Thyroid gland (tissue), 4 donors: Measurements from ENCODE around the gene DIP2C. TPM values are rescaled to one million over a fixed set of nuclear protein-coding genes. Genes with fewer than 3 reads are reported as not detected.
"Not testable (repeated sequence)": the region's sequence is repeated elsewhere in the genome, so short reads cannot be mapped to it uniquely, and the experiment has no call there.

Experiments
- DNase-seq, 2 donors: peaks; one replicate each; pipeline ENCODE4 v3.0.0-alpha.2; 2019
- H3K27ac ChIP-seq, 3 donors: fragments of 200-600 bp; sonication (generic); 1 replicate in 2 of 3; 2 replicates in 1 of 3; pipeline ENCODE4 v1.5.1; 2016 to 2019; ENCODE audit warnings: mild to moderate bottlenecking in 1 of 3, moderate library complexity in 1 of 3
- H3K27me3 ChIP-seq: fragments of 200-600 bp; sonication (generic); one replicate; pipeline ENCODE4 v1.5.1; 2019
- H3K36me3 ChIP-seq, 2 donors: fragments of 200-600 bp; sonication (generic); one replicate each; pipeline ENCODE4 v1.5.1; 2016 to 2019
- H3K4me1 ChIP-seq, 2 donors: fragments of 200-600 bp; sonication (generic); one replicate each; pipeline ENCODE4 v1.5.1; 2017 to 2019
- H3K4me3 ChIP-seq, 3 donors: fragments of 200-600 bp; sonication (generic); replicated peaks in 1 of 3; 1 replicate in 2 of 3; 2 replicates in 1 of 3; pipeline ENCODE4 v1.5.1; 2016; ENCODE audit warnings: mild to moderate bottlenecking in 1 of 3
- H3K9me3 ChIP-seq: fragments of 200-600 bp; sonication (generic); one replicate; pipeline ENCODE4 v1.5.1; 2017
- POLR2A ChIP-seq, 2 donors: fragments of 450-650 bp; IDR thresholded peaks; one replicate each; pipeline ENCODE4 v1.6.1; 2017; ENCODE audit warnings: antibody characterized with exemption in 2 of 2, mild to moderate bottlenecking in 2 of 2, moderate library complexity in 1 of 2
- WGBS, 2 donors: methylation state at CpG; one replicate each; pipeline ENCODE4 v1.1.5; 2017; 5-methylcytosine and 5-hydroxymethylcytosine counted together
- intact Hi-C: fragments of 100-400 bp; cut with DNase I; formaldehyde crosslinking; loops from one replicate; pipeline ENCODE4 v1.15.1; 2023
- total RNA-seq, 4 donors: library from RNA; depleted of rRNA; stranded (reverse); fragments of >200 nt; gene quantifications; one replicate each; pipeline ENCODE4 v1.2.3, GENCODE V29; 2016
- TF ChIP-seq, protein P1 (sequence below), 6 experiments: fragments of 200-600 bp in 3 of 6; fragments of 450-650 bp in 3 of 6; sonication (generic) in 3 of 6; IDR thresholded peaks; one replicate each; pipeline ENCODE4 v1.5.1; 2016 to 2019; ENCODE audit warnings: antibody characterized with exemption in 6 of 6, mild to moderate bottlenecking in 2 of 6, inconsistent platforms in 1 of 6, moderate library complexity in 1 of 6

The DIP2C gene
- total RNA-seq, 4 donors from 2014 or later, result 11.4 to 14.6 (median 12.3) TPM

GRCh38 chr10:612696-613095 lies 76.8 kb downstream of the DIP2C start:
- Histone ChIP-seq H3K4me1 (peaks cover 44 to 47% of the 10 kb centered on the region in 2 donors), H3K4me3 (no peak overlapping the region)
- 72 to 78% methylated on average over 10 of the region's 10 CpGs for WGBS, 2 donors

GRCh38 chr10:610642-611305 lies 78.7 kb downstream of the DIP2C start:
- intact Hi-C loops, result not testable (repeated sequence)
- Histone ChIP-seq H3K4me1 (peaks cover 37 to 41% of the 10 kb centered on the region in 2 donors), H3K27ac (peak overlapping the region in 2 of 3 donors; percentile 18 to 49)

More at GRCh38 chr10:612696-613095, 76.8 kb downstream of the DIP2C start:
- H3K27me3 ChIP-seq, result no peaks in the 10 kb centered on the region
- intact Hi-C loops, result no loop called here
- DNase-seq, result no peak
- H3K9me3 ChIP-seq, result no peaks in the 10 kb centered on the region
- peak overlapping the region; percentile 37 to 84 (median 76) for H3K27ac ChIP-seq
- no peak for TF ChIP-seq POLR2A (IDR thresholded peaks at IDR 0.05)
- TF ChIP-seq, protein P1, sequence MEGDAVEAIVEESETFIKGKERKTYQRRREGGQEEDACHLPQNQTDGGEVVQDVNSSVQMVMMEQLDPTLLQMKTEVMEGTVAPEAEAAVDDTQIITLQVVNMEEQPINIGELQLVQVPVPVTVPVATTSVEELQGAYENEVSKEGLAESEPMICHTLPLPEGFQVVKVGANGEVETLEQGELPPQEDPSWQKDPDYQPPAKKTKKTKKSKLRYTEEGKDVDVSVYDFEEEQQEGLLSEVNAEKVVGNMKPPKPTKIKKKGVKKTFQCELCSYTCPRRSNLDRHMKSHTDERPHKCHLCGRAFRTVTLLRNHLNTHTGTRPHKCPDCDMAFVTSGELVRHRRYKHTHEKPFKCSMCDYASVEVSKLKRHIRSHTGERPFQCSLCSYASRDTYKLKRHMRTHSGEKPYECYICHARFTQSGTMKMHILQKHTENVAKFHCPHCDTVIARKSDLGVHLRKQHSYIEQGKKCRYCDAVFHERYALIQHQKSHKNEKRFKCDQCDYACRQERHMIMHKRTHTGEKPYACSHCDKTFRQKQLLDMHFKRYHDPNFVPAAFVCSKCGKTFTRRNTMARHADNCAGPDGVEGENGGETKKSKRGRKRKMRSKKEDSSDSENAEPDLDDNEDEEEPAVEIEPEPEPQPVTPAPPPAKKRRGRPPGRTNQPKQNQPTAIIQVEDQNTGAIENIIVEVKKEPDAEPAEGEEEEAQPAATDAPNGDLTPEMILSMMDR (IDR thresholded peaks at IDR 0.05), result no peak
- H3K36me3 ChIP-seq, result no peaks in the 10 kb centered on the region

GRCh38 chr10:609868-610545 lies 79.5 kb downstream of the DIP2C start:
- WGBS, 2 donors, result 49 to 53% methylated on average over 8 to 11 of the region's 11 CpGs
- no peaks in the 10 kb centered on the region for H3K36me3 ChIP-seq
- TF ChIP-seq, protein P1 (IDR thresholded peaks at IDR 0.05), result no peak
- TF ChIP-seq POLR2A (IDR thresholded peaks at IDR 0.05), result no peak
- H3K4me3 ChIP-seq, result no peak overlapping the region
- H3K4me1 ChIP-seq, result peaks cover 29 to 33% of the 10 kb centered on the region in 2 donors
- no peaks in the 10 kb centered on the region for H3K27me3 ChIP-seq
- intact Hi-C loops, result no loop called here
- peak overlapping the region in 2 of 3 donors; percentile 49 to 63 for H3K27ac ChIP-seq
- H3K9me3 ChIP-seq, result no peaks in the 10 kb centered on the region
- peak; percentile 70 to 82 for DNase-seq

More at GRCh38 chr10:610642-611305, 78.7 kb downstream of the DIP2C start:
- not testable (repeated sequence) for H3K36me3 ChIP-seq, DNase-seq, H3K27me3 ChIP-seq, H3K4me3 ChIP-seq, H3K9me3 ChIP-seq
- WGBS, 2 donors, result 90 to 91% methylated on average over 5 to 7 of the region's 7 CpGs

GRCh38 chr10:609262-609658 lies 80.2 kb downstream of the DIP2C start:
- Histone ChIP-seq H3K4me1 (peaks cover 21 to 26% of the 10 kb centered on the region in 2 donors), H3K27ac (peak overlapping the region in 2 of 3 donors; percentile 24 to 63), H3K9me3 (no peaks in the 10 kb centered on the region), H3K36me3 (no peaks in the 10 kb centered on the region), H3K27me3 (no peaks in the 10 kb centered on the region), H3K4me3 (no peak overlapping the region)
- no peak for DNase-seq
- no peak for TF ChIP-seq POLR2A (IDR thresholded peaks at IDR 0.05)
- TF ChIP-seq, protein P1 (IDR thresholded peaks at IDR 0.05), result no peak
- intact Hi-C loops, result no loop called here

- Histone ChIP-seq H3K27ac (peak overlapping the region in 1 of 3 donors; percentile 24), H3K4me3 (no peak overlapping the region), H3K9me3 (no peaks in the 10 kb centered on the region), H3K4me1 (peaks cover 15 to 19% of the 10 kb centered on the region in 2 donors), H3K27me3 (no peaks in the 10 kb centered on the region), H3K36me3 (no peaks in the 10 kb centered on the region)
- TF ChIP-seq, protein P1 (IDR thresholded peaks at IDR 0.05), result no peak
- TF ChIP-seq POLR2A (IDR thresholded peaks at IDR 0.05), result no peak
- DNase-seq, result no peak
- intact Hi-C loops, result no loop called here
- 79 to 86% methylated on average over 5 of the region's 5 CpGs for WGBS, 2 donors
Observed at GRCh38 chr10:608331-609261, 80.9 kb downstream of the DIP2C start.
